ENCODE results near the gene CRB2. TPM values are rescaled to one million over a fixed set of nuclear protein-coding genes. Genes with fewer than 3 reads are reported as not detected.
A peak's percentile ranks its signal among the peaks of the same experiment; 100 is the strongest.

The CRB2 gene
- total RNA-seq, 1 donor from 2014 or later: not detected

- intact Hi-C loops (cut with micrococcal nuclease): no loop called here
- TF ChIP-seq, protein P1, sequence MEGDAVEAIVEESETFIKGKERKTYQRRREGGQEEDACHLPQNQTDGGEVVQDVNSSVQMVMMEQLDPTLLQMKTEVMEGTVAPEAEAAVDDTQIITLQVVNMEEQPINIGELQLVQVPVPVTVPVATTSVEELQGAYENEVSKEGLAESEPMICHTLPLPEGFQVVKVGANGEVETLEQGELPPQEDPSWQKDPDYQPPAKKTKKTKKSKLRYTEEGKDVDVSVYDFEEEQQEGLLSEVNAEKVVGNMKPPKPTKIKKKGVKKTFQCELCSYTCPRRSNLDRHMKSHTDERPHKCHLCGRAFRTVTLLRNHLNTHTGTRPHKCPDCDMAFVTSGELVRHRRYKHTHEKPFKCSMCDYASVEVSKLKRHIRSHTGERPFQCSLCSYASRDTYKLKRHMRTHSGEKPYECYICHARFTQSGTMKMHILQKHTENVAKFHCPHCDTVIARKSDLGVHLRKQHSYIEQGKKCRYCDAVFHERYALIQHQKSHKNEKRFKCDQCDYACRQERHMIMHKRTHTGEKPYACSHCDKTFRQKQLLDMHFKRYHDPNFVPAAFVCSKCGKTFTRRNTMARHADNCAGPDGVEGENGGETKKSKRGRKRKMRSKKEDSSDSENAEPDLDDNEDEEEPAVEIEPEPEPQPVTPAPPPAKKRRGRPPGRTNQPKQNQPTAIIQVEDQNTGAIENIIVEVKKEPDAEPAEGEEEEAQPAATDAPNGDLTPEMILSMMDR (IDR thresholded peaks at IDR 0.05; ENCODE audit: borderline replicate concordance): no peak
- DNase-seq: no peak
- Histone ChIP-seq H3K27ac (replicated peaks) (peak overlapping the region; percentile 85), H3K36me3 (no peaks in the 10 kb centered on the region), H3K4me3 (peak overlapping the region; percentile 65), H3K4me1 (peaks cover 36% of the 10 kb centered on the region), H3K27me3 (ENCODE audit: low read depth) (no peaks in the 10 kb centered on the region), H3K9me3 (replicated peaks) (no peaks in the 10 kb centered on the region)
Measured at GRCh38 chr9:123339666-123340510, 16.1 kb upstream of the CRB2 start.

GRCh38 chr9:123341816-123342215, 14.2 kb upstream of the CRB2 start:
- Histone ChIP-seq H3K4me1 (peaks cover 20% of the 10 kb centered on the region), H3K9me3 (replicated peaks) (no peaks in the 10 kb centered on the region), H3K27me3 (ENCODE audit: low read depth) (no peaks in the 10 kb centered on the region), H3K27ac (replicated peaks) (no peak overlapping the region), H3K4me3 (no peak overlapping the region), H3K36me3 (no peaks in the 10 kb centered on the region)
- intact Hi-C loops (cut with micrococcal nuclease): no loop called here
- TF ChIP-seq, protein P1 (IDR thresholded peaks at IDR 0.05; ENCODE audit: borderline replicate concordance): no peak
- no peak for DNase-seq

- TF ChIP-seq, protein P1 (IDR thresholded peaks at IDR 0.05; ENCODE audit: borderline replicate concordance): no peak
- Histone ChIP-seq H3K9me3 (replicated peaks) (no peaks in the 10 kb centered on the region), H3K27ac (replicated peaks) (no peak overlapping the region), H3K4me1 (peaks cover 20% of the 10 kb centered on the region), H3K4me3 (no peak overlapping the region), H3K27me3 (ENCODE audit: low read depth) (no peaks in the 10 kb centered on the region), H3K36me3 (no peaks in the 10 kb centered on the region)
- intact Hi-C loops (cut with micrococcal nuclease): no loop called here
- DNase-seq: no peak
Measured at GRCh38 chr9:123342247-123342646, 13.8 kb upstream of the CRB2 start.

DNA sequence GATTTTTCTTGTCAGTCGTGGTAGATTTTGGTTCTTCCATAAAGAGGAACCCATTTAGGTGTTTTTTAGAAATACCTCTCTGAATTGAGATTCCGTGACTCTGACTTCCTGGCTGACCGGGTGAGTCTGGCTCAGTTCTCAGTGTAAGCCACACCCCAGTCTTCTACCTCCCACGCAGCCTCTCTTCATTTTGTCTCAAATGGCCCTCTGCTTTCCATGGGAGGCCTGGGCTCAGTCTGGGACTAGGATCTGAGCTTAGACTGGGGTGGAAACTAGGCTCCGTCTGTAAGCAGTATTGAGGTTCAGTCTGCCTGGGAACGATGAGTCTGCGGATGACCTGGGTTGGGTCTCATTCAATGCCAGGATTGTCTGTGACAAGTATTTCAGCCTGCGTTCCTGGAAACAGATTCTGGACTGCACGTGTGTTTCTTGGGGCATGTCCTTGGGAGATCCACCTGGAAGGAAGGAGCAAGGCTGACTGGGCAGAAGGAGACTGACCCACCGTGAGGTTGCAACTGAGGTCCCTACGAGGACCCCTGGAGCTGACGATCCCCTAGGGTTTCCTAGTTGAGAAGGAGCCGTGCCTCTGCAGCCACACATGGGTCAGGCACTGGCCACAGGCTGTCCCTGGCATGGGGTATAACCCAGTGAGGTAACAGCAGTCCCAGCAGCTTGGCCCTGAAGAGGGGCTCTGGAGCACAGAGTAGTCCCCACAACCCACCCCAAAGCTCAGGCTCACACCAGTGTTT, 12.4 kb upstream of the CRB2 start:
- Histone ChIP-seq H3K4me1 (peaks cover 18% of the 10 kb centered on the region), H3K36me3 (no peaks in the 10 kb centered on the region), H3K9me3 (replicated peaks) (no peaks in the 10 kb centered on the region), H3K27ac (replicated peaks) (no peak overlapping the region), H3K4me3 (no peak overlapping the region), H3K27me3 (ENCODE audit: low read depth) (peaks cover 10% of the 10 kb centered on the region)
- intact Hi-C loops (cut with micrococcal nuclease): no loop called here
- DNase-seq: no peak
- TF ChIP-seq, protein P1 (IDR thresholded peaks at IDR 0.05; ENCODE audit: borderline replicate concordance): no peak

- peaks cover 16% of the 10 kb centered on the region for H3K27me3 ChIP-seq (ENCODE audit: low read depth)
- H3K4me3 ChIP-seq: no peak overlapping the region
- H3K4me1 ChIP-seq: peaks cover 11% of the 10 kb centered on the region
- DNase-seq: no peak
- no peaks in the 10 kb centered on the region for H3K9me3 ChIP-seq (replicated peaks)
- TF ChIP-seq, protein P1 (IDR thresholded peaks at IDR 0.05; ENCODE audit: borderline replicate concordance): no peak
- intact Hi-C loops (cut with micrococcal nuclease): no loop called here
- no peak overlapping the region for H3K27ac ChIP-seq (replicated peaks)
- H3K36me3 ChIP-seq: no peaks in the 10 kb centered on the region
Measured at GRCh38 chr9:123344192-123344949, 11.6 kb upstream of the CRB2 start.

Data from left ventricle myocardium inferior (tissue), 1 donor.